ENCODE measurements around the gene HEXB. TPM values are rescaled to one million over a fixed set of nuclear protein-coding genes. Genes with fewer than 3 reads are reported as not detected.

The HEXB gene
- total RNA-seq, 4 donors from 2014 or later, result 89.3 to 462 (median 184) TPM

GRCh38 chr5:74767579-74767913, 82.5 kb downstream of the HEXB start:
- TF ChIP-seq, protein P1, sequence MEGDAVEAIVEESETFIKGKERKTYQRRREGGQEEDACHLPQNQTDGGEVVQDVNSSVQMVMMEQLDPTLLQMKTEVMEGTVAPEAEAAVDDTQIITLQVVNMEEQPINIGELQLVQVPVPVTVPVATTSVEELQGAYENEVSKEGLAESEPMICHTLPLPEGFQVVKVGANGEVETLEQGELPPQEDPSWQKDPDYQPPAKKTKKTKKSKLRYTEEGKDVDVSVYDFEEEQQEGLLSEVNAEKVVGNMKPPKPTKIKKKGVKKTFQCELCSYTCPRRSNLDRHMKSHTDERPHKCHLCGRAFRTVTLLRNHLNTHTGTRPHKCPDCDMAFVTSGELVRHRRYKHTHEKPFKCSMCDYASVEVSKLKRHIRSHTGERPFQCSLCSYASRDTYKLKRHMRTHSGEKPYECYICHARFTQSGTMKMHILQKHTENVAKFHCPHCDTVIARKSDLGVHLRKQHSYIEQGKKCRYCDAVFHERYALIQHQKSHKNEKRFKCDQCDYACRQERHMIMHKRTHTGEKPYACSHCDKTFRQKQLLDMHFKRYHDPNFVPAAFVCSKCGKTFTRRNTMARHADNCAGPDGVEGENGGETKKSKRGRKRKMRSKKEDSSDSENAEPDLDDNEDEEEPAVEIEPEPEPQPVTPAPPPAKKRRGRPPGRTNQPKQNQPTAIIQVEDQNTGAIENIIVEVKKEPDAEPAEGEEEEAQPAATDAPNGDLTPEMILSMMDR (IDR thresholded peaks at IDR 0.05; ENCODE audit: low read depth), result no peak

Small RNA genes lying within 50 kb of the gene (small RNA-seq; reads per million reads assigned to genes)
- not detected for gene RNU6-658P

Other genes with a start within 250 kb of the HEXB start
- 10 to 100 TPM in 1 of 4 donors, 1 to 10 TPM in 3; 2.8 to 20.4 (median 6.9) TPM for gene ENC1, start 44.5 kb upstream of the HEXB start, total RNA-seq
- gene GFM2, start 81.9 kb downstream of the HEXB start, total RNA-seq, result 10 to 100 TPM; 17.7 to 22.9 (median 20.3) TPM
- gene NSA2, start 82.0 kb downstream of the HEXB start, total RNA-seq, result 100 to 1,000 TPM in 3 of 4 donors, 10 to 100 TPM in 1; 94.2 to 114 (median 110) TPM
- 1 to 10 TPM in 1 of 4 donors, under 1 TPM in 2, not detected in 1; 0.17 to 2.3 (median 0.33) TPM for gene FAM169A, start 181.2 kb downstream of the HEXB start, total RNA-seq

Measured in subcutaneous adipose tissue (tissue), 4 donors.